MM.1S (cell line): ENCODE data around the gene NT5M.

Experiments
- DNase-seq: peaks from one replicate; pipeline ENCODE4 v3.0.0-alpha.2; 2015
- H2AFZ ChIP-seq: fragments of 300-600 bp; sonication (generic); 2 replicates; pipeline ENCODE4 v1.6.0; 2016; ENCODE audit warnings: antibody characterized with exemption, low read length
- H3F3A ChIP-seq: fragments of 300-600 bp; sonication (generic); 2 replicates; pipeline ENCODE4 v1.6.1; 2016; ENCODE audit warnings: mild to moderate bottlenecking, antibody characterized with exemption, low read length, moderate library complexity, mixed read lengths; ENCODE audit not compliant: insufficient read depth
- H3K27ac ChIP-seq: fragments of 300-600 bp; sonication (generic); 2 replicates; pipeline ENCODE4 v1.5.1; 2016; ENCODE audit warnings: mild to moderate bottlenecking, low read length
- H3K27me3 ChIP-seq: fragments of 300-600 bp; sonication (generic); replicated peaks from 2 replicates; pipeline ENCODE4 v1.6.0; 2016; ENCODE audit warnings: low read length; ENCODE audit not compliant: insufficient read depth
- H3K36me3 ChIP-seq: fragments of 300-600 bp; sonication (generic); replicated peaks from 2 replicates; pipeline ENCODE4 v1.6.1; 2016; ENCODE audit warnings: mild to moderate bottlenecking, low read length, mixed read lengths; ENCODE audit not compliant: insufficient read depth
- H3K4me1 ChIP-seq: fragments of 300-600 bp; sonication (generic); 2 replicates; pipeline ENCODE4 v1.6.1; 2016; ENCODE audit warnings: low read length, mixed read lengths
- H3K4me2 ChIP-seq: fragments of 300-600 bp; sonication (generic); 2 replicates; pipeline ENCODE4 v1.6.0; 2016; ENCODE audit warnings: low read depth, low read length
- H3K4me3 ChIP-seq: fragments of 300-600 bp; sonication (generic); 2 replicates; pipeline ENCODE4 v1.5.1; 2016; ENCODE audit warnings: low read length, mixed read lengths
- H3K79me2 ChIP-seq: fragments of 300-600 bp; sonication (generic); 2 replicates; pipeline ENCODE4 v1.6.1; 2016; ENCODE audit warnings: mixed run types, low read length, mixed read lengths
- H3K9ac ChIP-seq: fragments of 300-600 bp; sonication (generic); 2 replicates; pipeline ENCODE4 v1.6.1; 2016; ENCODE audit warnings: low read length, mixed read lengths
- H3K9me2 ChIP-seq: fragments of 300-600 bp; sonication (generic); replicated peaks from 2 replicates; pipeline ENCODE4 v1.6.1; 2016; ENCODE audit warnings: mild to moderate bottlenecking, low read length, mixed read lengths; ENCODE audit not compliant: insufficient read depth
- H3K9me3 ChIP-seq: fragments of 300-600 bp; sonication (generic); replicated peaks from 2 replicates; pipeline ENCODE4 v1.6.1; 2016; ENCODE audit warnings: mild to moderate bottlenecking, low read length, mixed read lengths; ENCODE audit not compliant: insufficient read depth
- H4K20me1 ChIP-seq: fragments of 300-600 bp; sonication (generic); 2 replicates; pipeline ENCODE4 v1.6.1; 2016; ENCODE audit warnings: mild to moderate bottlenecking, low read length, moderate library complexity, mixed read lengths; ENCODE audit not compliant: insufficient read depth
- EZH2 ChIP-seq: fragments of 300-600 bp; sonication (generic); optimal IDR thresholded peaks from 2 replicates; pipeline ENCODE3; 2017; ENCODE audit warnings: low read depth, mild to moderate bottlenecking, antibody characterized with exemption, low read length, mixed read lengths
- EZH2phosphoT487 ChIP-seq: fragments of 300-600 bp; sonication (generic); IDR thresholded peaks from 2 replicates; pipeline ENCODE4 v1.6.1; 2018; ENCODE audit warnings: antibody characterized with exemption, low read length
- TF ChIP-seq, protein P1 (sequence below): fragments of 300-600 bp; sonication (generic); IDR thresholded peaks from 2 replicates; pipeline ENCODE4 v1.5.1; 2016; ENCODE audit warnings: antibody characterized with exemption, low read length, mixed read lengths

Gene NT5M

DNA sequence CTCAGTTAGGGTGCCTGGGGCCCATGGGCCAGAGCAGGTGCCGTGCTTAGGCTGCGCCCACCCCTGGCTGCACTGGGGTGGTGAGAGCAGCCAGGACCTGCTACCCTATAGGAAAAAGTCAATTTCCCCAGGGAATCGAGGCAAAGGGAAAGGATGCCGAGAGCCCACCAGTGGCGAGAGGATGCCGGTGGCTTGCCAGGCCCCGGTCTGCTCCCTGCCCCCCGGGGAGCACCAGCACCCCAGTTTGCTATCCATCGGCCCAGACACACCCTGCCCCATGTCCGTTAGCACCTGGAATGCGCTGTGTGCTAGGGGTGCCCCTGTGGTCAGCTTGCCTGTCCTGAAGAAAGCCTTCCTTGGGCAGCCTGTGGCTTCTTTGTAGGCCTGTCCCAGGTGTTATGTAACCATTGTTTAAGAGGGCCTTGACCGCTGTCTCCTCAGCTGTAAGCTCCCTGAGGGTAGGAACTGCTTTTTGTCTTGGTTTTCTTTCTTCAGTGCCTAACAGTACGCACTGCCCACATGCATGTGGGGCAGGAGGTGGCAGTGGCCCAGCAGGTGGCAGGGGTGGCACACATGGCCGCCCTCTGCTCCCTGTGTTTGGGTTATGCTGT, 40.8 kb downstream of the NT5M start:
- H3K27ac ChIP-seq: no peak overlapping the region
- no peak for TF ChIP-seq EZH2
- TF ChIP-seq, protein P1, sequence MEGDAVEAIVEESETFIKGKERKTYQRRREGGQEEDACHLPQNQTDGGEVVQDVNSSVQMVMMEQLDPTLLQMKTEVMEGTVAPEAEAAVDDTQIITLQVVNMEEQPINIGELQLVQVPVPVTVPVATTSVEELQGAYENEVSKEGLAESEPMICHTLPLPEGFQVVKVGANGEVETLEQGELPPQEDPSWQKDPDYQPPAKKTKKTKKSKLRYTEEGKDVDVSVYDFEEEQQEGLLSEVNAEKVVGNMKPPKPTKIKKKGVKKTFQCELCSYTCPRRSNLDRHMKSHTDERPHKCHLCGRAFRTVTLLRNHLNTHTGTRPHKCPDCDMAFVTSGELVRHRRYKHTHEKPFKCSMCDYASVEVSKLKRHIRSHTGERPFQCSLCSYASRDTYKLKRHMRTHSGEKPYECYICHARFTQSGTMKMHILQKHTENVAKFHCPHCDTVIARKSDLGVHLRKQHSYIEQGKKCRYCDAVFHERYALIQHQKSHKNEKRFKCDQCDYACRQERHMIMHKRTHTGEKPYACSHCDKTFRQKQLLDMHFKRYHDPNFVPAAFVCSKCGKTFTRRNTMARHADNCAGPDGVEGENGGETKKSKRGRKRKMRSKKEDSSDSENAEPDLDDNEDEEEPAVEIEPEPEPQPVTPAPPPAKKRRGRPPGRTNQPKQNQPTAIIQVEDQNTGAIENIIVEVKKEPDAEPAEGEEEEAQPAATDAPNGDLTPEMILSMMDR: no peak
- TF ChIP-seq EZH2phosphoT487: no peak
- H3K4me3 ChIP-seq: no peak overlapping the region
- H4K20me1 ChIP-seq: no peaks in the 10 kb centered on the region
- H3K9ac ChIP-seq: no peak overlapping the region
- H3K36me3 ChIP-seq: no peaks in the 10 kb centered on the region
- no peaks in the 10 kb centered on the region for H3K9me3 ChIP-seq
- no peaks in the 10 kb centered on the region for H3K9me2 ChIP-seq
- no peaks in the 10 kb centered on the region for H3F3A ChIP-seq
- peaks cover 6% of the 10 kb centered on the region; the same call in 1 of the 2 replicates for H3K4me1 ChIP-seq
- no peak overlapping the region for H3K4me2 ChIP-seq
- DNase-seq: no peak
- no peaks in the 10 kb centered on the region for H3K79me2 ChIP-seq
- H2AFZ ChIP-seq: no peak overlapping the region
- H3K27me3 ChIP-seq: no peaks in the 10 kb centered on the region

DNA sequence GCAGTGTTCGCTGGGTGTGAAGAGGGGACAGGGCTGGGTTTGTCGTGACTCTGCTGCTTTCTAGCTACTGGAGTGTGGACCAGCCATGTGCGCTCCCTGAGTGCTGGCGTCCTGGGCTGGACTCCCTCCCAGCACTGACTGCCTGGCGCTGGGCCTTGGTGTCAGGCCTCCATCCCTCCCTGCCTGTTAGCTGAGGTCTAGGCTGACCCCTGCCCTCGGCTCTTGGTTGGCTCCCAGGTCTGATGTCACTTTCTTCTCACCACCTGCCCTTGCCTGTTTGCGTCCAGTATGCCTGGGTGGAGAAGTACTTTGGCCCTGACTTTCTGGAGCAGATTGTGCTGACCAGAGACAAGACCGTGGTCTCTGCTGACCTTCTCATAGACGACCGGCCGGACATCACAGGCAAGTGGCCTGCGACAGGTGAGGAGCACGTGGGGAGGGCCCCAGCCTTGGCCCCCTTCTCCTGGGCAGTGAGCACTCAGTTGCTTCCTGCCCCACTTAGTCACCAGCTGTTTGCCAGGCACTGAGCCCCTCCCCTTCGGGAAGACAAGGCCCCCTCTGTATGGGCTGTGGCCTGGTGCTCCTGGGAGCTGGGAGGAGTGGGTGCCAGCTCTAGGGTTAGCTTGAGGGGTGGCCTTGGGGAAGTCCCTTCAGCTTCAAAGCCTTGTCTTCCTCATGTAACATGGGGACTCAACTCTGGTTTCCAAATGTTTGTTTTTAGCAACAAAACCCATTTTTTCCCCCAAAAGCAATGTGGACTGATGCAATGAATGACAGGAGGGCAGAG, 41.5 kb downstream of the NT5M start:
- TF ChIP-seq EZH2 (no peak), EZH2phosphoT487 (no peak)
- TF ChIP-seq, protein P1: no peak
- H3K27ac ChIP-seq: no peak overlapping the region
- H2AFZ ChIP-seq: no peak overlapping the region
- H3K4me3 ChIP-seq: no peak overlapping the region
- H4K20me1 ChIP-seq: no peaks in the 10 kb centered on the region
- H3K9me2 ChIP-seq: no peaks in the 10 kb centered on the region
- H3K4me2 ChIP-seq: no peak overlapping the region
- DNase-seq: no peak
- H3K36me3 ChIP-seq: no peaks in the 10 kb centered on the region
- no peaks in the 10 kb centered on the region for H3K27me3 ChIP-seq
- H3K9ac ChIP-seq: no peak overlapping the region
- H3K4me1 ChIP-seq: peaks cover 6% of the 10 kb centered on the region; the same call in 1 of the 2 replicates
- no peaks in the 10 kb centered on the region for H3F3A ChIP-seq
- no peaks in the 10 kb centered on the region for H3K79me2 ChIP-seq
- no peaks in the 10 kb centered on the region for H3K9me3 ChIP-seq

DNA sequence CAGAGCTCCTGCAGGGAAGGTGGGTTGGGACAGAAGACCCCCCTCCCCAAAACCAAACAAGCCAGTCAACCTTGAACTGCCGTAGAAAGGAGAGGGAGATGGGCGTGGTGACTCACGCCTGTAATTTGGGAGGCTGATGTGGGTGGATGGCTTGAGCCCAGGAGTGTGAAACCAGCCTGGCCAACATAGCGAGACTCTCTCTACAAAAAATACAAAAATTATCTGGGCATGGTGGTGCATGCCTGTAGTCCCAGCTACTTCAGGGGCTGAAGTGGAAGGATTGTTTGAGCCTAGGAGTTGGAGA, 42.1 kb downstream of the NT5M start:
- H3K4me1 ChIP-seq: peaks cover 6% of the 10 kb centered on the region; the same call in 1 of the 2 replicates

More for the DNA sequence above, 42.1 kb downstream of the NT5M start:
- Histone ChIP-seq H3K9ac (no peak overlapping the region), H3K36me3 (no peaks in the 10 kb centered on the region), H3K4me2 (no peak overlapping the region), H3K27ac (no peak overlapping the region), H3K4me3 (no peak overlapping the region), H3F3A (no peaks in the 10 kb centered on the region), H3K79me2 (no peaks in the 10 kb centered on the region), H3K9me3 (no peaks in the 10 kb centered on the region), H4K20me1 (no peaks in the 10 kb centered on the region), H2AFZ (no peak overlapping the region), H3K27me3 (no peaks in the 10 kb centered on the region), H3K9me2 (no peaks in the 10 kb centered on the region)
- DNase-seq: no peak
- TF ChIP-seq, protein P1: no peak
- TF ChIP-seq EZH2: no peak
- no peak for TF ChIP-seq EZH2phosphoT487
